Measurements from ENCODE around the gene ATXN7.

Gene ATXN7

GRCh38 chr3:63909431-63909830 is 45.8 kb downstream of the ATXN7 start:
- no peak for DNase-seq

- no peak for DNase-seq
Measured at GRCh38 chr3:63910001-63910400, 46.3 kb downstream of the ATXN7 start.

GRCh38 chr3:63910891-63911290 is 47.2 kb downstream of the ATXN7 start:
- DNase-seq = no peak

- DNase-seq = no peak
Measured at GRCh38 chr3:63911509-63911872, 47.8 kb downstream of the ATXN7 start.

- peak; percentile 87 for DNase-seq
Measured at GRCh38 chr3:63911873-63912767, 48.5 kb downstream of the ATXN7 start, which contains the start of gene SCAANT1. SCAANT1 (minus strand) TSS chr3:63912383.

- DNase-seq = no peak
Measured at GRCh38 chr3:63912768-63913588, 49.3 kb downstream of the ATXN7 start.

- DNase-seq = no peak
Measured at GRCh38 chr3:63914312-63914711, 50.6 kb downstream of the ATXN7 start.

- no peak for DNase-seq
Measured at GRCh38 chr3:63918321-63918720, 54.7 kb downstream of the ATXN7 start.

- no peak for DNase-seq
Measured at GRCh38 chr3:63920001-63920400, 56.3 kb downstream of the ATXN7 start.

- DNase-seq = no peak
Measured at GRCh38 chr3:63921741-63922482, 58.2 kb downstream of the ATXN7 start.

- DNase-seq = no peak
Measured at GRCh38 chr3:63922491-63923199, 59.0 kb downstream of the ATXN7 start.

GRCh38 chr3:63926309-63926708 is 62.6 kb downstream of the ATXN7 start:
- no peak for DNase-seq

GRCh38 chr3:63927422-63928280 is 64.0 kb downstream of the ATXN7 start:
- no peak for DNase-seq

GRCh38 chr3:63931290-63931689 is 67.6 kb downstream of the ATXN7 start:
- DNase-seq = no peak

GRCh38 chr3:63932509-63933212 is 69.0 kb downstream of the ATXN7 start:
- DNase-seq = no peak

- no peak for DNase-seq
Measured at GRCh38 chr3:63933459-63933858, 69.8 kb downstream of the ATXN7 start.

- no peak for DNase-seq
Measured at GRCh38 chr3:63934041-63934866, 70.6 kb downstream of the ATXN7 start.

GRCh38 chr3:63936925-63937324 is 73.3 kb downstream of the ATXN7 start:
- no peak for DNase-seq

GRCh38 chr3:63937661-63938651 is 74.3 kb downstream of the ATXN7 start:
- DNase-seq = no peak

All from activated T-cell treated with anti-CD3 and anti-CD28 coated beads, Interleukin-2, amount 50 U/mL, for 1 hour (primary cell).